Measurements from ENCODE around the gene SH2D3C.
"Not testable (repeated sequence)": the region's sequence is repeated elsewhere in the genome, so short reads cannot be mapped to it uniquely, and the experiment has no call there.

Gene SH2D3C

DNA sequence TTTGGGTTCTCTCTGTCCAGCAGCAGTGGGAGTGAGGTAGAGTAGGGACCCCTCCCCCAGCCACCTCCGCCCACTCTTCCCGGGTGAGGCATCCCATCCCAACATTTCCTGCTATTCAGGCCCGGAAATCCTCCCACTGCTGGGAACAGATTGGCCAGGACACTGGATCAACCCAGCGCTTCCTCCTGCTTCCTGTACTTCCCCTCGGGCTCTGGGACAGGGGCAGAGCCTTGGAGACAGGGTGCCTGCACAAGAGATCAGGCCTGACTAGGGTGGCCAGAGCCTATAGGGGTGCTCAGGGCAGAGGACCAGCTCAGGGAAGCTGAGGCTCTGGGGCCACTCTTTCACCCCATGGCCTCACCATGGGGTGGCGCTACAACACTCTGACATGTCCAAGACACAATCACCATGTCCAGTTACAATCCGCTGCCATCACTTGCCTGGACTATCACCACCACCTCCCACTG is 14.5 kb downstream of the SH2D3C start:
- no peak for DNase-seq (ENCODE audit: low read depth)

DNA sequence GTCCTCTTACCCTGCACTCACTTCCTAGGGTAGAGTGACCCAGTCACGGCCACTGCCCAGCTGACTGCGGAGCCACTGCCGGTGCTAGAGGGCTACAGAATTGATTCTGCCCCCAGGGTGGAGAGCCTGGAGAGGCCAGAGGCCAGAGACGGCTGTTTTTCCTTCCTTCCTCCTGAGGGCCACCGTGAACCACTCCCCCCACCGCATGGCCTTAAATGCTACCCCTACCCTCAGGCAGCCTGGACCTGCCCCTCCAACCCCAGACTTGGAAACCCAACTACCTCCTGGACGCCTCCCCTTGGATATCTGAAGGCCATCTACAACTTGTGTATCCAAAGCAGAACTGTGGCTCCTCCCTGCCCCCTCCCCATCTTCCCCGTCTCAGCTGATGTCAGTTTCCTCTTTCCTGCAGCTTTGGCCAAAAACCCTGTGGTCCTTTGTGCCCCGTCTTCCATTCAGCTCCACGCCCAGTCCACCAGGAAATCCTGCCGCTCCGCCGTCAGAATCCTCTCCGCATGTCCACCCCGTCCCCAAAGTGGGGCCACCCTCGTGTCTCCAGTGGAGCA is 16.3 kb downstream of the SH2D3C start:
- DNase-seq (ENCODE audit: low read depth) = no peak

DNA sequence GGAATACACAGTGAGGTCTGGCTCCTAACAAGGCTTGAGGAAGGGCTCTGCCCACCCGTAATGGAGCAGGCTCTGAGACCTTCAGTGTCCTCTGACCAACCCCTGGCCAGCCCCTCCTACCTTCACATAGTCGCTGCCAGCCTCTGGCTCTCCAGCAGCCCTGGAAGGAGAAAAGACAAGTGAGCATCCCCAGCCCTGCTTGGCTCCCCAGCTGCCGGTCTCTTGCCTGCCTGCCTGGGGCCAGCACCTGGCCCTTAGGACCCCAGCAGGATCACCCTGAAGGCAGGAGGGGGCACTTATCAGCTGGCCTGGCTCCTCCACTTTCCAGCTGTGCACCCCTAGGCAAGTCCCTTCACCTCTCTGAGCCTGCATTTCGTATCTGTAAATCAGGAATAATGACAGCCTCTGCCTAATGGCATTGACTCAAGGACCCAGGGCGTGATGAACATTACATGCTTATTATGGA is 16.9 kb downstream of the SH2D3C start:
- no peak for DNase-seq (ENCODE audit: low read depth)

DNA sequence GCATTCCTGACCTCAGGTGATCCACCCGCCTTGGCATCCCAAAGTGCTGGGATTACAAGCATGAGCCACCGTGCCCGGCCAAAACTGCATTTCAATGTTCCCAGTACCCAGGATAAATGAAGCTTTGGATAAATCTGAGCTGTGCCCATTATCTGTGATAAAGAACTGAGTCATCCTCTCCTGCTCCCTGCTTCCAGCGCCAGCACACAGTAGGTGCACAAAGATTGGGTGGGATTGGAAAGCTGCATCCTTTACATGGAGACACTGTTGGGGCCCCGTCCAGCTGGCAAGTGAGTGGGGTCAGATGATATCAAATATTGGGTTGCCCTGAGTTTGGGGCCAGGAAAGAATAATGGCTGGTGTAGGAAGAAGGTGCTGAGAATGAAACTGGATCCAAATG is 17.4 kb downstream of the SH2D3C start:
- DNase-seq (ENCODE audit: low read depth) = no peak

DNA sequence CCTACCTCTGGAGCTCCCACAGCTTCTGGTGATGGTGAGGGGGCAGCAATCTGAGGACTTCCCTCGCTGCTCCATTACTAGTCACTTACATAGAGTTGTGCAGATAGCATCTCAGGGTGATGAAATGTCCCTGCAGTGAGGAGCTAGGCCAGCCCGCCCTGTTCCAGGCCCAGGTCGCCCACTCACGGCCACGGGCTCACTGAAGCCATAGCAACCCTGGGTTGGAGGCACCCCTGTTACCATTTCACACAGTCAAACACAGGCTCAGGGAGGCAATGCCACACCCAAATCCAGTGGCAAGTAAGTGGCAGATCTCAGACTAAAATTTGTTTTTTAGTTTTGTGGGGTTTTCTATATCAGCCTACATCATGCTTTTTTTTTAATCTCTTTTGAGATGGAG is 19.6 kb downstream of the SH2D3C start:
- no peak for DNase-seq (ENCODE audit: low read depth)

DNA sequence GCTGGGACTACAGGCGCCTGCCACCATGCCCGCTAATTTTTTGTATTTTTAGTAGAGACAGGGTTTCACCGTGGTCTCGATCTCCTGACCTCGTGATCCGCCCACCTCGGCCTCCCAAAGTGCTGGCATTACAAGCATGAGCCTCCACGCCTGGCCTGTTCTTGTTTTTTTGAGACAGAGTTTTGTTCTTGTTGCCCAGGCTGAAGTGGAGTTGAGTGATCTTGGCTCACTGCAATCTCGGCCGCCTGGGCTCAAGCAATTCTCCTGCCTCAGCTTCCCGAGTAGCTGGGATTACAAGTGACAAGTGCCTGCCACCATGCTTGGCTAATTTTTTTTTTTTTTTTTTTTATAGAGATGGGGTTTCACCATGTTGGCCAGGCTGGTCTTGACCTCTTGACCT is 21.7 kb downstream of the SH2D3C start:
- DNase-seq (ENCODE audit: low read depth) = not testable (repeated sequence)

DNA sequence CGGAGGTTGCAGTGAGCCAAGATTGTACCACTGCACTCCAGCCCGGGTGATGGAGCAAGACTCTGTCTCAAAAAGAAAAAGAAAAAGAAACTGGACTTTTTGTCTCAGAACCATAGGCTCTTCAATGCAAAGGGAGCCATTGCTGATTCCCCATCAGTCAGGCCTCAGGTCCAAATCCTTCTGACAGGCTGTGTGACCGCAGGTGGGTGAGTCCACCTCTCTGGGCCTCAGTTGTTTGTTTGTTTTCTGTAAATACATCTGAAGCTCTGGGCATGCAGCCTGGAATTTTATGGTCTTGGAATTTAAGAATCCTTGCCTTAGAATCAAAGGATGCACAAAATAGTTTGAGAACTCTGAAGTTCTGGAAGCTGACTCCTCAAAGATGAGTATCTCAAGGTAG is 22.2 kb downstream of the SH2D3C start:
- DNase-seq (ENCODE audit: low read depth) = no peak

DNA sequence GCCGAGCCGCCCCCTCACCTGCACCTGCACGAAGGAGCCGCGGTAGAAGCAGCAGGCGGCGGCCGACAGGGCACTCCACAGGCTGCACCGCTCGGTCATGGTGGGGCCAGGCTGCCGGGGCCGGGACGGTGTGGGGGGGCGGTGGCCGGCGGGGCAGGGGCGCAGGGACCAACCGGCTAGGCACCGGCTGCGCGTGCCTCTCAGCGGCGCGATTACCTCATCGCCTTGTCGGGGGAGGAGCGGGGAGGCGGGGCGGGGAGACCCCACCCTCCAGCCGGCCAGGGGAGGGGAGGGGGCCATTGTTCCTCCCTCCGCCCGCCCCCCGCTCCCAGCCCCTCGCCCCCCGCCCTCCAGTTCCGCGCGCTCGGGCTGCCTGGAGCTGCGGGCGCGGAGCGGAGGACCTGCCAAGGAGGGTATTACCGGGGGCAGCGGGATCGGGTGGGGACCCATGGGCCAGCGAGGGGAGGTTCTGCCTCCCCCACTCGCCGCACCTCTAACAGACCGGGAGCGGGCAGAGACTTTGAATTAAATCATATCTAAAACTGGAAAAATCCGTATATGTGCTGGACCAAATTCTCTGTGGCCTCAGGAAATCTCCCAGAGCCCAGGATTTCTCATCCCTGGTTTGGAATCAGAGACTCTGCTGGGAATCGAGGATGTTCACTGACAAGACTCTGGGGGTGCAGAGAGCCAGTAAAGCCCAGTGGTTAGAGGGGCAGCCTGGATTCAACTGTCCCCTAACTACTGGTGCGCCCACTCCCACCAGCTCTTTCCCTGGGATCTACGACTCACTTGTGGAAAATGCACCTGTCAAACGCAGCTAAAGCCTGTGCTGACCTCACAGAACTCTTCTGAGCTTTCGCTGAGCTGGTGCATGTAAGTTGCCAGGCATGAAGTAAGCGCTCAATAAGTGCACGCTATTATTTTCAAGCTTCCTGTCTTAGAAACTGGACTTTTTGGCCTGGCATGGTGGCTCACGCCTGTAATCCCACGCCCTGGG is 23.1 kb downstream of the SH2D3C start:
- DNase-seq (ENCODE audit: low read depth) = no peak

DNA sequence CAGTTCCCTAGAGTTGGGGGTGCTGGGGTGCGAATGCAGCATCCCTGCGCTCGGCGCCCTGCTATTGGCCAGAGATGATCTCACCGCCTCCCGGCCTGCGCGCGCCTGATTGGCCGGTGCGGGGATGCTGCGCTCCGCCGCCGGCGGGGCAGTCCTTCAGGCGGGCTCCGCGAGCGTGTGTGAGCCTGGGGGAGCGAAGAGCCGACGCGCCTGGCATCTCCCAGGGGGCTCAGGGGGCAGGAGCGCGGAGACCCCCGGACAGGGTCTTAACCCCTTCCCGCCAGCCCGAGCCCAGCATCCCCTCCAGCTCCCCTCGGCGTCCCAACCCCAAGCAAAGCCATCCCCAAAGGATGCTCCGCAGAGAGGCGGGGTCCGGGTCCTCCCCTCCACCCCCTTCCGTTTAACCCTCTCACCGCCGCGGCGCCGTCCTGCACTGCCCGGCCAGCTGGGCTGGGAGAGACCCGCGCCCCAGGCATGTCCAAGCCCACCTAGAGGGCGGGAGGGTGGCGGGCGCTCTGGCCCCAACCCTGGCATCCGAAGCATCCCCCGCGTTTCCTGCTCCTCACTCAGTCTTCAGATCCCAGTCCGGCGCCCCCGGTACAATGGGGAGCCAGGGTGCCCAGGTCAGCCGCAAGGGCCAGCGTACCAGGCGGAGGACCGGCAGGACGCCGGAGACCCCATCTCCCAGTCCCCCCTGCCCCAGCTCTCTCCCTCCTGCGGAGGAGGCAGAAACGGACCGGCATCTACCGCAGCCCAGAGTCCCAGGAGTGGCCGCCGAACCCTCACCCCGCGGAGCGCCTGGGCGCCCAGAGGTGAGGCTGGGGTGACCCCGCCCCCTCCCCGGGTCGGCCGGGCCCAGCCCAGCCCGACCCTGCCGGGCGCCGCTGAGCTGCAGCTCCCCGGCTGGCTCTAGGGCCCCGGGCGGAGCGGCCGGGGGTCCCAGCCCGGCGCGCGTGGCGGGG is 24.1 kb downstream of the SH2D3C start:
- DNase-seq (ENCODE audit: low read depth) = no peak

DNA sequence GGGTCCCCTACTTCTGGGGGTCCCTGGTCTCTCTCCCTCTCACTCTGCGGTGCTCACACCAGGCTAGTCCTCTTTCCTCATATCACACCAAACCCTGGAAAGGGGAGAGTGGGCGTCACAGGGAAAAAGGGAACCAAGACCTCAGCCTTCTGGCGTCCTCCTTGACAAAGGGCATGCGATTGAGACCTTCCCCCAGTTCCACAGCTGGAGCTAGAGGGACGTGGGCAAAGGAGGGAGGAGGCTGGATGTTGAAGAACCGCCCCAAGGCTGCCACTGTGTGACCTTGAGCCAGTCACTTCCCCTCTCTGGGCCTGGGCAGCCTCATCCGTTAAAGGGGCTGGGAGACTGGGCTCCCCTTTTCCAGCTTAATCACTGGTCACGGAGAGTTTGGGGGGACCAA is 24.8 kb downstream of the SH2D3C start:
- no peak for DNase-seq (ENCODE audit: low read depth)

DNA sequence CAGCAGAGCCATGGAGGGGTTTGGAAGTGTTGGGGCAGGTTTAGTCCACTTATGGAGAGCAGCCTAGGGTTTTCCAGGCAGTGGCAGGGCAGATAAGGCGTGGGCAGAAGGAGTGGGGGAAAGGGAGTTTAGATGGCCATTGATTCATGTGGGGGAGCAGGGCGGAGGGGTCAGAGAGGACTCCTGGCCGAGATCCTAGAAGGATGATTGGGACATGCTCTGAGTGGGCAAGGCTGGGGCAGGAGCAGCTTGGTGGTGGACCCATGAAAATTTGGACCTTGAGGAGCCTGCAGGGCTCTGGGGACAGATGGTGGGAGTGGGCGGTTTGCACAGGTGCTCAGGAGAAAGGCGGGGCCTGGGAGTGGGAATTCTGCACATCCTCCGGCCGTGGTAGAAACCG is 25.3 kb downstream of the SH2D3C start:
- DNase-seq (ENCODE audit: low read depth) = no peak

DNA sequence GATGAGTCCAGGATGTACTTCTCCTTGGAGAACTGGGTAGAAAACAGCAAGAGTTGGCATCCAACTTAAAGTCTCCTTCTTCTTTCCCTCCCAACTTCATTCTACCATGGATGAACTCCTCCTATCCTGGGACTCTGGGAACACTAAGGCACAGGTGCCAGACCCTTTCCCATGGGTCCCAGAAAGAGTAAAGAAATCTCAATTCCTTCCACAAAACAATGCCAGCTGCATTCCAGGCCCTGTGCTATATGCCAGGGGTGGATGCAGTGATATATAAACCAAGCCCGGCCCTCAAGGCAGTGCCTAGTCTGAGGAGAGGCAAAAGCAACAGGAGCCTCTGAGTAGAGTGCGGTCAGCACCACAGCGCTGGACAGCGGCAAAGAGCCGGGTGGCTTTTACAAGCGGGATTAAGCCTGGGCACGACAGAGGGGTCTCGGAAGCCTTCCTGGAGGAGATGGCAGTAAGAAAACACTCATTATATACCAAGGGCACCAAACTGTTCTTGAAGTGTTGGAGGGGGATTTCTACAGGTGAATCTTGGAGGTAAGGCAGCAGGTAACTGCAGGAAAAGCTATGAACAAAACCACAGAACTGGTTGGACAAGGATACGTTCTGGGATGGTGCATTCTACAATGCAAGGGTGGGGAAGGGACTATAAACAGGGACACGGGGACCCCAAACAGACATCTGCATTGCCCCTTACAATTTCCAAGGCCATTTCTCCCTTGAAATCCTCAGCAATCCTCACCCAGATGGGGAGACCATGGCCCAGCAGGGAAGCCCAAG is 27.0 kb downstream of the SH2D3C start:
- no peak for DNase-seq (ENCODE audit: low read depth)

DNA sequence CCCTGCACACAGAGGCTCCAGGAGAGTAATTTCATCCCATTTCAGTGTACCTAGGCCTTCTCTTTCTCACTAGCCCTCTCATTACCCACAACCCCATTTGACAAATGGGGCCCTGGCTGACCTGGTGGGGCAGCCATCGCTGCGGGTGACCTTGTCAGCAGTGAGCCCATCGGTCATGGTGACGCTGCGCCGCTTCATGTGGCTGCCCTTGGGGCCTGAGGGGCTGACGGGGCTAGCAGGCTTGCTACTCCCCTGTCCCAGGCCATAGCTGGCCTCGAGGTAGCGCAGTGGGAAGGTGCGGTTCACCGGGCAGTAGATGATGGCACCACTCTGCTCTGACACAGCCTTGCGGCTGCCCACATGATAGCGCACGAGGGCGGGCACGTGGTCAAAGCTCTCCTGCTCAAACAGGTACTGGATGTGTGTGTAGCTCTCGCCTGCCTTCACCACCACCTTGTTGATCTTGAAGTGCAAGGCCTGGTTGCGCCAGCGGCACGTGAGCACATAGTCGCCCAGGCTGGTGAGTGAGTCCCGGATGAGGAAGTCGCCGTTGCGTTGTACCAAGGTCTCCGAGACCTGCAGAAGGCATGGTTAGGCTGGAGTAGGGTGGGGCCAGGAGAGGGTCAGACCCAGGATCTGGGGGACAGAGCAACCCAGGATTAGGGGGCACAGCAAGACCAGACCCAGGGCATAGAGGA is 29.2 kb downstream of the SH2D3C start:
- DNase-seq (ENCODE audit: low read depth) = no peak

DNA sequence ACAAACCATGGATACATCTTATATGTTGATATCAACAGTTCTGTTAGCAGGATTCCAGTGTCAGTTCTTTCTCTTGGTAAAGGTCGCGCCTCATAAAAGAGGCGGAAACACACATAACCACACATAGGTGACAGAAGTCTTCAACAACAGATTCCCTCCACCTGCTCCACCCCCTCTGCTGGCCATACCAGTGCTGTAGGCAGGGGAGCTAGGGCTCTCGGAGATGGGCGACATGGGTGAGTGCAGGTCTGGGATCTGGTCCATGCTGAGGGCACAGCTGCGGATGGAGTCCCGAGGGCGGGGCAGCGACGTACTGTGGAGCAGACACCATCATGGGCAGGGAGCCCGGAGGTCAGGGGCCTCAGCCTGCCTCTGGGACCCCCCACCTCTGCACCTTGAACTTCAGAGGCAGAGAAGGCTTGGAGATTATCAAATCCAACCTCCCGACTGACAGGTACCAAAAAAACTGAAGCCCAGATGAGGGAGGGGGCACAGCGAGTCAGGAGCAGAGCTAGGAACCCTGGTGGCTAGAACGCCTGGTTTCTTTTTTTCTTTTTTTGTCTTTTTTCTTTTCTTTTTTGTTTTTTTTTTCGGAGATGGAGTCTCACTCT is 31.4 kb downstream of the SH2D3C start:
- no peak for DNase-seq (ENCODE audit: low read depth)

DNA sequence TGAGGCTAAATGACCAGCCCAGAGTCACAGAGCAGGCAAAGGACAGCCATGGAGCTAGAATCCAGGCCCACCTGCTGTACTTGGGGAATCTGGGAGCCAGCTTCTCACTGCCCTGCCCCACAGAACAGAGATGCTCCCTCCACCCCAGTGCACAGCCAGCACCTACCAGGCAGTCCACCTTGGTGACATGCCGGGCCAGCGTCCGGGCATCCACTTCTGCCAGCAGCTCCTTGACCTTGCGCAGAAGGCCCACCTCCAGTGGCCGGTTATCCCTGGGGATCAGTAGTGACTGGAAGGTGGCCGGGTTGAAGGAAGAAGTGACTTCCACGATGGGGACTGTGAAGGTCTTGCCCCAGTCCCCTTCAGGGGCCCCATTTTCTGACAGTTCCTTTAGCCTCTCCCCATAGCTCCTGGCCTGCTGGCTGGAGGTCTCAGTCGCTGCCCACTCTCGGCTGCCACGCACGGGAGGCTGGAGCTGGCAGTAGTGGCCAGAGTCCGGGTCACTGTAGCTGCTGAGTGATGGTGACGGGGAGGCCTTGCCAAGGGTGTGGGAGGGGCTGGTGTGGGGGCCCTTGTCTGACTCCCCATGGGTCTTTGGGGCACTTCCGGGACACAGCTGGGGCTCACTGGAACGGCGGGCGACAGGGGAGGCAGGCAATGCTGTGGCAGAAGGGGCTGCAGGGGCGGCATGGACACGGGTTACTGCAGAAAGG is 33.9 kb downstream of the SH2D3C start:
- DNase-seq (ENCODE audit: low read depth) = no peak

DNA sequence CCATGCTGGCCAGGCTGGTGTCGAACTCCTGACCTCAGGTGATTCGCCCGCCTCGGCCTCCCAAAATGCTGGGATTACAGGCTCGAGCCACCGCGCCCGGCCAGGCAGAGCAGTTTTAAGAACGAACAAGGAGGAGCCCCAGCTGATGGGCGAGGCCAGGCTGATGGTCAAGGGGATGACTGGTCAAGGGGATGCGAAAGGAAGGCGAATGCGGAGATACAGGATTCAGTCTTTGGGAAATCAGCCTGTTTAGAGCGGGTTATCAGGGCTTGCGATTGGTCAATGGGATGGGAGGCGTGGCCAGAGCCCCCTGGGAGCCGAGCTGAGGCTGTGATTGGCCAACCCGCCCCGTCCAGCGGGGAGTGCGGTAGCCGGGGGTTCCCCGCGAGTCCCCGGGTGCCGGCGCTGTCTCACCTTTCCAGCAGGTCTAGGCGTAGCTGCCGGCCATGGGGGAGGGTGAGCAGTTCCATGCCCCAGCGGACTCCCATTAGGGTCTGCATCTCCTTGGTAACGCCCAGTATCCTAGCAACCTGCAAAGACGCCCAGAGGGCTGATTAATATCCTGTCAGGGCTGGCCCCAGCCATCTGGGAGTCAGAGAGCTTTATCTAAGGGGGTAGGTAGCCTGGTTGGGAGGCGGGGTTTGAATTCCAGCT is 35.9 kb downstream of the SH2D3C start:
- peak; percentile 30 for DNase-seq (ENCODE audit: low read depth)

DNA sequence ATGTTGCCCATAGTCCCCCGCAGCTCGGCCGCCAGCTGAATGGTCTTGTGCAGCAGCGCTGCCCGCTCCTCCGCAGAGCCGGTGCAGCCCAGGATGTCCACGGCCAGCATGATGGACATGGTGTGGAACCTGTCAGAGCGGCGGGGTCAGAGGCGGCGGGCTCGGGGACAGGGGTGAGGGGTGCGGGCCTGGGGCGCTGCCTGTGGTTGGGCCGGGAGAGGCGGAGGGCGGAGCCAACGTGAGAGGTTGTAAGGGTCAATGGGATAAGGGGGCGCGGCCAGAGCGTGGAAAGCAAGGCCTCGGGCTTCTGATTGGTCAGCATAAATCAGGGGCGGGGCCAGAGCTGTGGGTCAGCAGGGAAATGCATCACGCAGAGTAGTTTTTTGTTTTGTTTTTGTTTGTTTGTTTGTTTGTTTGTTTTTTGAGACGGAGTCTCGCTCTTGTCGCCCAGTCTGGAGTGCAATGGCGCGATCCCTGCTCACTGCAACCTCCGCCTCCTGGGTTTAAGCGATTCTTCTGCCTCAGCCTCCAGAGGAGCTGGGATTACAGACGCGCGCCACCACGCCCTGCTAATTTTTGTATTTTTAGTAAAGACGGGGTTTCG is 36.5 kb downstream of the SH2D3C start:
- DNase-seq (ENCODE audit: low read depth) = no peak

DNA sequence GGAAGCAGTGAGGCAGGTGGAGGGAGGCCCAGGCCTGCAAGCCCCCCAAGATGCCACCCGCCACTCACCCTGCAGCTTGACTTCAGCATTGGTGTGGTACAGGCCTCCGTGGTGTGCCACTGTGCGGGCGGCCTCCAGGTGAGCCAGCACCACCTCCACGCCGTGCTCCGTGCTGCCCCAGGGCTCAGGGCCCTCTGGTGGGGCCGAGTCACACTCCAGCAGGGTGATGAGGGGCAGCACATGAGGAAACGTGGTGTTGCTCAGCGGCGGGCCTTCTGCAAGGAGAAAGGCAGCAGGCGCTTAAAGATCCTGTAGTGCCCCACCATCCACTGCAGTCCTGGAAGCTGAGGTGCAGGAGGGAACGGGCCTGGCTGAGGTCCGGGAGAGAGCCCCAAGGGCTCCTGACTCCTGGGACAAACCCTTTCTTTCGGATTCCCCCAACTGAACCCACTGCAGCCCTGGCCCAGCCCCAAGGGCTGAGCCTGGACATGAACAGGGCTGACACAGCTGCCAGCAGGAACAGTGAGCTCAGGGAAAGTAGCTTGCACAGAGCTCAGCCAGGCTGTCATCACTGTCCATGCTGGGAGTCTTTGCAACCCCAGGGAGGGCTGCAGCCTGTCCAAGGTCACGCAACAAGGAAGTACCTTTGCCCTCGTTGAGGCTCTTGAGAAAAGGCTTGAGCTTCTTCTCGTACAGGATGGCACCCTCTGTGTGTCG is 38.7 kb downstream of the SH2D3C start:
- DNase-seq (ENCODE audit: low read depth) = no peak

Data from HS-5 (cell line).